Fibroblast of mammary gland (primary cell): ENCODE results near the gene CBR4.

Experiments
- DNase-seq: peaks from one replicate; pipeline ENCODE4 v3.0.0-alpha.2; 2010; ENCODE audit warnings: low read depth
- H3K4me3 ChIP-seq: 2 replicates; pipeline ENCODE4 v1.5.1; 2011; ENCODE audit warnings: low read depth, mild to moderate bottlenecking, low read length, moderate library complexity; ENCODE audit not compliant: control insufficient read depth
- TF ChIP-seq, protein P1 (sequence below): conservative IDR thresholded peaks from 2 replicates; pipeline ENCODE4 v1.5.1; 2011; ENCODE audit warnings: low read depth, low read length, inconsistent platforms; ENCODE audit not compliant: control insufficient read depth, insufficient read depth

CBR4 gene

DNA sequence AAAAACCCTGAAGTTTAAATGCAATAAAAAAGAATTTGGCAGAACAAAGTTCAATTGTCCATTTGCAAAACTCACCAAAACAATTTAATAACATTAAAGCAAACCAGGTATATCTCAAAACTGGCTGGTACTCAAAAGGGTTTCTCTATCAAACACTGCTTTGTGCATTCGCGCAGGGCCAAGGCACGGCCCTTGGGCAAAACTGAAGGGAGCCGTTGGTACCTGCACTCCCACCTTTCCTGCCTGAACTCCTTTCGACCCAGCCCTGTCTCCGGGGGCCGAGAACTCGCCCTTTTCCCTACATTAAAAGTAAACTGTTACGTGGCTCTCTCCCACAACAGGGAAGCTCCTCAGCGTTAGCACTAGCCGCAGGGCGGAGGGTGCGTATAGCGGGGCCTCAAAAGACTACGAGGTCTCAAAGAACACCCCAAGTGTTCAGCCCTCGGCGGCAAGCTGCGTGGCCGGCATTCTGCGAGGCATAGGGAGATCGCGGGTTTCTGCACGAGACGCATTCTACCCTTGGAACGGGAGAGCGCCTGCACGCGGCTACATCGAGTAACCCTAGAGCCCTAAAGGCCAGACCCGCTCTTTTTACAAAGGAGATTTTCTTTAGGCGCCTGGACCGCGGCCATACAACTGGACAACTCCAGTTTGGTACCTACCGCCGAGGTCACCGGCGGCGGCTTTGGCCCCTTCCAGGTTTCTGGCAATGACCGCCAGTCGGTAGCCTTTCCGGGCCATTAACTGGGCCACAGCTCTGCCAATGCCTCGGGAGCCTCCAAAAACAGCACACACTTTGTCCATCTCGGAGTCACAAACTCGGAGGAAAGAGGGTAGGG, 550 bp downstream of the CBR4 start:
- H3K4me3 ChIP-seq = peak overlapping the region; percentile 89
- TF ChIP-seq, protein P1, sequence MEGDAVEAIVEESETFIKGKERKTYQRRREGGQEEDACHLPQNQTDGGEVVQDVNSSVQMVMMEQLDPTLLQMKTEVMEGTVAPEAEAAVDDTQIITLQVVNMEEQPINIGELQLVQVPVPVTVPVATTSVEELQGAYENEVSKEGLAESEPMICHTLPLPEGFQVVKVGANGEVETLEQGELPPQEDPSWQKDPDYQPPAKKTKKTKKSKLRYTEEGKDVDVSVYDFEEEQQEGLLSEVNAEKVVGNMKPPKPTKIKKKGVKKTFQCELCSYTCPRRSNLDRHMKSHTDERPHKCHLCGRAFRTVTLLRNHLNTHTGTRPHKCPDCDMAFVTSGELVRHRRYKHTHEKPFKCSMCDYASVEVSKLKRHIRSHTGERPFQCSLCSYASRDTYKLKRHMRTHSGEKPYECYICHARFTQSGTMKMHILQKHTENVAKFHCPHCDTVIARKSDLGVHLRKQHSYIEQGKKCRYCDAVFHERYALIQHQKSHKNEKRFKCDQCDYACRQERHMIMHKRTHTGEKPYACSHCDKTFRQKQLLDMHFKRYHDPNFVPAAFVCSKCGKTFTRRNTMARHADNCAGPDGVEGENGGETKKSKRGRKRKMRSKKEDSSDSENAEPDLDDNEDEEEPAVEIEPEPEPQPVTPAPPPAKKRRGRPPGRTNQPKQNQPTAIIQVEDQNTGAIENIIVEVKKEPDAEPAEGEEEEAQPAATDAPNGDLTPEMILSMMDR = no peak
- peak; percentile 65 for DNase-seq

DNA sequence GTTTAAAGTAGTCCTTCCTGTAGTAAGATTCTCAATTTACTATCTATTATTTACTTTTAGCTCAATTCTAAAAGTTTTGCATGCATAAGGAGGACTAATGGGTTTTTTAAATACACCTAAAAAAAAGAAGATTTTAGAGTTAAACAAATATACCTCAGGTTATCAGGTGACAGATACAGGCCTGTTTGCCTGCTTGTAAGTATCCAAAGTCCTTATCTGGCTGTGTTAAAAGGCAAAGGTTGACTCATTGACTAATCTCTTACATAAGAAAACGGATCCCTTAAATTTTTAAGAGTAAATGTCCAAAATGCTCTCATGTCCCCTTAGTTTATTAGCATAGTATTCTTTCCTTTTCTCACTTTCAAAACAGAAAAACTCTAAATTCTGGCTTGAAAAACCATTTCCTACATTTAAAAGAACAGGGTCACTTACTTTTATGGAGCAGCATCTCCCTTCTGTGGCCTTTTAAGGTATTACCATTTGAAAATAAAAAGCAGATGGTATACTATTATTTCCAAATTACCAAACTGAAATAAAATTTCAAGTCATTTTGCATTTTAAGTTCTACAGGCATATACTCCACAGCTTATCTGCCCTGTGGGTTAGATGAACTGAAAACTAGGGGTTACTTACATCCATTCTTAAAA, 4.5 kb downstream of the CBR4 start:
- peak; percentile 41 for DNase-seq
- TF ChIP-seq, protein P1 = peak; percentile 49
- no peak overlapping the region for H3K4me3 ChIP-seq

DNA sequence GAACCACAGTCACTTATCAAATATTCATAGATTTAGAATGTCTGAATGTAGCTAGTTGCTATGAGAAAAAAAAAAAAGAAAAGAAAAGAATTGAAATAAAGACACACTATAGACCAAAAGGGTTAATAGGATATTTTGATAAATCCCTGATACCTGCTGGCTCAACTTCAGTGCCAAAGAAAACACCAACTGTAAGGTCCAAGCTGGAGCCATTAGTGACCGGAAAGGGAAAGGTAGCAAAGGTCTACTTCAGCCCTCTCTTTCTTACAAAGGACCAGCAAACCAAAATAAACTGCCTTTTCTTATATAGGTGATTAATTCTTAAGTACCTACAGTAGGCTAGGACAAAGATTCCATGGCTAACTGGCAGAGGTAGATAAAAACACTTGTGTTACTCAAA, 9.7 kb downstream of the CBR4 start:
- TF ChIP-seq, protein P1 = no peak
- H3K4me3 ChIP-seq = no peak overlapping the region
- no peak for DNase-seq

DNA sequence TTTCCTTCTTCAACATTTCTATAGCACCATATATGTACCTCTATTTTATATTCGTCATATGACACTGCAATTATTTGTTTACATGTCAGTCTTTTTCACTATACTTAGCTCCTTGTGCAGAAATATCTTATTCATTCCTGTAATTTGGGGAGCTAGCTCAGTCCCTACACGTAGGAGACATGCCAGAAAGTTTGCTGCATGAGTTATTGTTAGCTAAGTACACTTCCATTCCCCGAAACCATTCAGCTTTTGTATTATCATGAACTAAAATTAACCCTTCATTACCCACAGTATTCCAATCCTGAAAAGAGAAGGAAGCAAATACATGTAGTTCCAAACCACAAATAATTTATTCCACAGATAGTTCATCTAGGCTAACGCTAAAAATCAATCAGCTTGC, 10.2 kb downstream of the CBR4 start:
- DNase-seq = no peak
- TF ChIP-seq, protein P1 = no peak
- no peak overlapping the region for H3K4me3 ChIP-seq

DNA sequence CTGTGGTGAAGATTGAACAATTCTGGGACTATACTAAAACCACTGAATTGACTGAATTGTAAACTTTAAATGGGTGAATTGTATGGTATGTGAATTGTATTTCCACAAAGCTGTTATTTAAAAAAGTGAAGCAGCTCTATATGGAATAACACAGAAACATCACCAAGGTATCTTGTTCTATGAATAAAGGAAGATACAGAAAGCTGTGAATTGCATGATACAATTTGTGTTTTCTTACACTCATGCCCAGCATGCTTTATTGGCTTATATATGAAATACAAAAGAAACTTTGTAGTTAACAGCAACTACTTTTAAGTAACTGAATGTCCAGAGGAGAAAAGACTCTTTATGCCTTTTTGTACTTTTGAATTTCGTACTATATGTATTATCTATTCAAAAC, 11.5 kb downstream of the CBR4 start:
- TF ChIP-seq, protein P1 = no peak
- no peak for DNase-seq

DNA sequence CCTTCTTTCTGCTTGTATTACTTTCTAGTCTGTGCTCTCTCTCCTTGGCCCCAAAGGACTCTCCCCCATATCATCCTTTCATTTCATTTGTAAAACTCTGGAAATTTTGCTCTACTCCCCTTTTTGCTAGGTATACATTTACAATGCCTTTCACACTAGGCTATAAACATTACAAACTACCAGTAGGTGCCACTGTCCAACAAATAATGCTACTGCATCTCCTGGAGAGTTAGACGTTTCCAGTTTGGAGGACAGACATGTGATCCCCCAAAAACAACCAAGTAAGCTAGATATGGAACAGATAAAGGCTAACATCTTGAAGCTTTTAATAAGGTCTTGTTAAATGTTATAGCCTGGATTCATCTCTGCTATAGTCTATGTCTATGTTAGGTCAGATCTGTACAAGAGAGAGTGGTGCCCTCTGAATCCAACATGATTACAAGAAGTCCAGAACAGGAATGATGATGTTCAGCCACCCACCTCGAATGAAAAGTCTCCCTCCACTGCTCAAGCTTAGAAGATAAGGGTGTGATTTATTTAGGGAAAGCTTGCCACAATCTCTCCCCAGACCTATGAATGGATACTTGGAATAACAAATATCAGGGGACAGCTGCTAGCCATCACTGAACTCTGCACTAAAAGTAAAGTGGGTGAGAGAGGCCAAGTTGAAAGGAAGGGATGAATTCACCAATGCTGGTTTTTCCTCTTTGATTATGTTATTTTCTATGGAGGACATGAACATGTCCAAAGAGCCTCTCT, 14.3 kb downstream of the CBR4 start:
- TF ChIP-seq, protein P1 = peak; percentile 11
- DNase-seq = peak; percentile 38
- no peak overlapping the region for H3K4me3 ChIP-seq

More for the DNA sequence above, 11.5 kb downstream of the CBR4 start:
- H3K4me3 ChIP-seq = no peak overlapping the region
